Inflammatory macrophage treated with lipopolysaccharide for 4 hours (primary cell): ENCODE data around the gene GALNTL6.
A peak's percentile ranks its signal among the peaks of the same experiment; 100 is the strongest.
"Not testable (repeated sequence)": the region's sequence is repeated elsewhere in the genome, so short reads cannot be mapped to it uniquely, and the experiment has no call there.

Source experiments
- DNase-seq: peaks from one replicate; pipeline ENCODE4 v3.0.0-alpha.2; 2020

GALNTL6 gene

GRCh38 chr4:172970189-172970588, 1157.0 kb downstream of the GALNTL6 start:
- DNase-seq = not testable (repeated sequence)

GRCh38 chr4:172974586-172974985, 1161.4 kb downstream of the GALNTL6 start:
- no peak for DNase-seq

GRCh38 chr4:172975651-172976229, 1162.5 kb downstream of the GALNTL6 start:
- no peak for DNase-seq

GRCh38 chr4:172977491-172978041, 1164.4 kb downstream of the GALNTL6 start:
- not testable (repeated sequence) for DNase-seq

- DNase-seq = no peak
Observed at GRCh38 chr4:172978848-172979247, 1165.6 kb downstream of the GALNTL6 start.

- no peak for DNase-seq
Observed at GRCh38 chr4:172979332-172979731, 1166.1 kb downstream of the GALNTL6 start.

- DNase-seq = no peak
Observed at GRCh38 chr4:172980219-172980618, 1167.0 kb downstream of the GALNTL6 start.

GRCh38 chr4:172982151-172982590, 1169.0 kb downstream of the GALNTL6 start:
- DNase-seq = no peak

GRCh38 chr4:172983014-172983413, 1169.8 kb downstream of the GALNTL6 start:
- DNase-seq = no peak

GRCh38 chr4:172983631-172984030, 1170.4 kb downstream of the GALNTL6 start:
- no peak for DNase-seq

GRCh38 chr4:172985552-172985951, 1172.3 kb downstream of the GALNTL6 start:
- no peak for DNase-seq

- no peak for DNase-seq
Observed at GRCh38 chr4:172986114-172986513, 1172.9 kb downstream of the GALNTL6 start.

- DNase-seq = no peak
Observed at GRCh38 chr4:172989984-172990820, 1177.0 kb downstream of the GALNTL6 start.

GRCh38 chr4:172992648-172993378, 1179.6 kb downstream of the GALNTL6 start:
- DNase-seq = no peak

GRCh38 chr4:172995161-172995560, 1182.0 kb downstream of the GALNTL6 start:
- DNase-seq = no peak

GRCh38 chr4:172995704-172996103, 1182.5 kb downstream of the GALNTL6 start:
- DNase-seq = no peak

- DNase-seq = peak; percentile 78
Observed at GRCh38 chr4:172996571-172997216, 1183.5 kb downstream of the GALNTL6 start.

- no peak for DNase-seq
Observed at GRCh38 chr4:172997217-172997609, 1184.0 kb downstream of the GALNTL6 start.

- DNase-seq = no peak
Observed at GRCh38 chr4:172997856-172998255, 1184.7 kb downstream of the GALNTL6 start.

- DNase-seq = peak; percentile 74
Observed at GRCh38 chr4:172998527-172999469, 1185.6 kb downstream of the GALNTL6 start.

GRCh38 chr4:173001571-173001970, 1188.4 kb downstream of the GALNTL6 start:
- DNase-seq = peak; percentile 76
